ENCODE data around the gene MYH6. TPM values are rescaled to one million over a fixed set of nuclear protein-coding genes. Genes with fewer than 3 reads are reported as not detected.

MYH6 gene
- total RNA-seq, 1 experiment from 2014 or later: 0.07 TPM

GRCh38 chr14:23382731-23383440 is 25.2 kb downstream of the MYH6 start:
- no peaks in the 10 kb centered on the region for H3K79me1 ChIP-seq (ENCODE audit: insufficient read depth, low read depth, low read length, poor library complexity, severe bottlenecking)
- H3K4me1 ChIP-seq (ENCODE audit: insufficient read depth, low read length): no peaks in the 10 kb centered on the region
- H3K9ac ChIP-seq (ENCODE audit: extremely low read depth, insufficient read length, low read length): no peak overlapping the region
- no peak overlapping the region for H2BK5ac ChIP-seq (ENCODE audit: insufficient read length, low read length)
- no peak for TF ChIP-seq CTCF (conservative IDR thresholded peaks at IDR 0.05)
- no peaks in the 10 kb centered on the region for H3K27me3 ChIP-seq (ENCODE audit: insufficient read depth, low read length)
- H2BK20ac ChIP-seq (ENCODE audit: low read depth, low read length, poor library complexity, severe bottlenecking): no peak overlapping the region
- H3K9me3 ChIP-seq (ENCODE audit: control insufficient read depth, low read depth, low read length): no peaks in the 10 kb centered on the region
- H3K27ac ChIP-seq (ENCODE audit: insufficient read length, low read depth, low read length): no peak overlapping the region
- H2BK120ac ChIP-seq (ENCODE audit: low read depth, low read length, poor library complexity, severe bottlenecking): no peak overlapping the region
- no peak overlapping the region for H3K4me2 ChIP-seq (ENCODE audit: insufficient read depth, insufficient read length, low read length)
- H4K5ac ChIP-seq (ENCODE audit: insufficient read length, low read depth, low read length): no peak overlapping the region
- Mint-ChIP-seq H3K27me3 (ENCODE audit: low read depth) (peaks cover 58% of the 10 kb centered on the region), H3K4me3 (no peak overlapping the region), H3K36me3 (ENCODE audit: insufficient read depth in 1 of 3, low read depth in 3 of 3) (no peaks in the 10 kb centered on the region; a peak in 1 of 7 replicates), H3K9me3 (no peaks in the 10 kb centered on the region), H3K27ac (no peak overlapping the region), H3K4me1 (peaks cover 2 to 5% of the 10 kb centered on the region in 2 experiments)
- no peak overlapping the region for H2BK15ac ChIP-seq (ENCODE audit: low read depth, low read length)
- H4K20me1 ChIP-seq (ENCODE audit: control insufficient read depth, insufficient read depth, insufficient read length): no peaks in the 10 kb centered on the region
- no peaks in the 10 kb centered on the region for H3K23me2 ChIP-seq (ENCODE audit: insufficient read length, low read depth, low read length, poor library complexity, severe bottlenecking)
- WGBS (ENCODE audit: extremely low coverage, insufficient read length, low lambda C conversion rate): no CpG with 5 or more reads among the region's 10 CpGs
- no peak overlapping the region for H3K23ac ChIP-seq (ENCODE audit: insufficient read length, low read depth, low read length)
- no peaks in the 10 kb centered on the region for H3K79me2 ChIP-seq (ENCODE audit: insufficient read depth, low read length)
- DNase-seq: no peak
- no peak overlapping the region for H3K56ac ChIP-seq (ENCODE audit: insufficient read length, low read depth, low read length)
- no peak overlapping the region for H2BK12ac ChIP-seq (ENCODE audit: insufficient read length, low read depth, low read length)
- H3K14ac ChIP-seq (ENCODE audit: insufficient read depth, low read length): no peak overlapping the region
- H4K91ac ChIP-seq (ENCODE audit: insufficient read length, low read depth, low read length): no peak overlapping the region
- no peak overlapping the region for H4K8ac ChIP-seq (replicated peaks; ENCODE audit: insufficient read length, low read depth, low read length)
- H2AK5ac ChIP-seq (ENCODE audit: insufficient read length, low read length): no peak overlapping the region
- no peak overlapping the region for H3K4ac ChIP-seq (ENCODE audit: low read depth, low read length)
- no peak overlapping the region for H2AFZ ChIP-seq (ENCODE audit: low read length)
- no peak overlapping the region for H3K18ac ChIP-seq (ENCODE audit: insufficient read length, low read depth, low read length)
- no peak overlapping the region for H3T11ph ChIP-seq (ENCODE audit: low read length)
